ENCODE results near the gene MPZL3.

GRCh38 chr11:118223570-118223969 is 28.6 kb downstream of the MPZL3 start:
- no peak for TF ChIP-seq POLR2A (IDR thresholded peaks at IDR 0.05; ENCODE audit: low read depth, low read length)
- TF ChIP-seq POLR2AphosphoS5 (IDR thresholded peaks at IDR 0.05; ENCODE audit: low read depth, low read length): no peak
- no peak for TF ChIP-seq TAF1 (IDR thresholded peaks at IDR 0.05; ENCODE audit: borderline replicate concordance, low read depth, low read length)

Measured in GM12892 (cell line).